Ammon's horn (tissue), 1 donor: ENCODE data around the gene ABTB2.
"Not testable (repeated sequence)": the region's sequence is repeated elsewhere in the genome, so short reads cannot be mapped to it uniquely, and the experiment has no call there.

Experiments
- DNase-seq: peaks from one replicate; pipeline ENCODE4 v3.0.0-alpha.2; 2016; ENCODE audit warnings: low spot score

ABTB2 gene

DNA sequence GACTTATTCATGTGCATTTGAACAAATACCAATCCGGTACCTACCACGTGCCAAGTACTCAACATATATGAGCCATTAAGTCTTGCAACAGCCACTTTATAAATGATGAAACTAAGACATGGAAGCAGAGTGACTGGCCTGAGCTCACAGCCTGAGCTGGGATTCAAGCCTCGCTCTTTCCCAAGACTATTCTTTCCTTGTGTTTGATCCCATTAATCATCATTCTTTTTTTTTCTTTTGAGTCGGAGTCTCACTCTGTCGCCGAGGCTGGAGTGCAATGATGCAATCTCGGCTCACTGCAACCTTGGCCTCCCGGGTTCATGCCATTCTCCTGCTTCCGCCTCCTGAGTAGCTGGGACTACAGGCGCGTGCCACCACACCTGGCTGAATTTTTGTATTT, 119.3 kb downstream of the ABTB2 start:
- DNase-seq, result no peak

DNA sequence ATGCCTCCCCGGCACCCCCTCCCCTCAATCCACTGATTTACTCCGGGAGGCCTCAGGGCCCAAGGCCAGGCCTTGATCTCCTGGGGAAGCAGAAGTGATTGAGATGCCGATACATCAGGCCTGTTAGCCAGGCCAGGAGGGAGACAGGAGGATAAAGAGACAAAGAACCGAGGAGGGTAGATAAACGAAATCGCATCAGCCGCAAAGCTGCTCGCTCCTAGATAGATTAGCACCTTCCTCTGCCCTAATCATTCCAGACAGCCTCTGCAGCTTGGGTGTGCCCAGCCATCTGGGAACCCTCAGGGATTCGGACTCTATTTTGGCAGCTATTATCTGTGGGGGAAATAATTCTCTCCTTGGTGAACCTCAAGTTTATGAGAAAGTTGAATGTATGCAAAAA, 121.2 kb downstream of the ABTB2 start:
- no peak for DNase-seq

DNA sequence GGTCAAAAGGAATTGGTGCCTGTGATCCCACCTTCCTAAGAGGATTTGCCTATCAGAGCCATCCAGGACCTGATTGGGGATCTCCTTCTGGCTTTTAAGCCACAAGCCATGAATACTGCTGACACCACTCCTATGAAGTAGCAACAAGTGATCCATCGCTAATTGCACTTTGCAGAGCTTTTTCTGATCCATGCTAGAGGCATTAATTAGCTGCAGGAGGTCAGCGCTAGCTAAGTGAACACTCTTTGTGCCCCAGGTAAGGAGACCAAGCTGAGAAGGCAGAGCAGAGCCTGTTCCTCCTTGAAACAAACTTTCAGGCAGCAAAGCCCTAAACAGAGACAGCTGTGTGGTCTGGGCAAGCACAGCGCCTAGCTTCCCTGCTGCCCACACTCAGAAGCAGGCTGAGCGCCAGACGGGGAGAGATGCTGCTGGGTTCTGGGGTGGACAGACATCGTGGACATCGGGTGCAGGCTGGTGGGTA, 122.2 kb downstream of the ABTB2 start:
- no peak for DNase-seq

DNA sequence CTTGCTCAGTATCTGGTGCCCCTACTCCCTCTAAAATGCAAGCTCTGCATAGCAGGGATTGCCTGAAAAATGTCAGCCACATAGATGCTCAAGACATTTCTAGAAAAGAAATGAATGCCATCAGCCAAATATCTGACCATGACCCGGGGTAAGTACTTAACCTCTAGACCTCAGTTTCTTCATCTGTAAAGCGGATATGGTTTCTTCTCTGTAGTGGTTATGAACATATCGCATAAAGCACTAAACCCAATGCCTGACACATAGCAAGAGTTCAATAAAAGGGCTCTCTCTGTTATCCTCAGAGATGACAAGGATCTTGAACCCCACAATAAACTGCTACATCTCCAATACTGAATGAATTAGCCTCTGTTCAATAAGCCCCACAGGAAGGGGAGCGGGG, 122.6 kb downstream of the ABTB2 start:
- DNase-seq, result no peak

DNA sequence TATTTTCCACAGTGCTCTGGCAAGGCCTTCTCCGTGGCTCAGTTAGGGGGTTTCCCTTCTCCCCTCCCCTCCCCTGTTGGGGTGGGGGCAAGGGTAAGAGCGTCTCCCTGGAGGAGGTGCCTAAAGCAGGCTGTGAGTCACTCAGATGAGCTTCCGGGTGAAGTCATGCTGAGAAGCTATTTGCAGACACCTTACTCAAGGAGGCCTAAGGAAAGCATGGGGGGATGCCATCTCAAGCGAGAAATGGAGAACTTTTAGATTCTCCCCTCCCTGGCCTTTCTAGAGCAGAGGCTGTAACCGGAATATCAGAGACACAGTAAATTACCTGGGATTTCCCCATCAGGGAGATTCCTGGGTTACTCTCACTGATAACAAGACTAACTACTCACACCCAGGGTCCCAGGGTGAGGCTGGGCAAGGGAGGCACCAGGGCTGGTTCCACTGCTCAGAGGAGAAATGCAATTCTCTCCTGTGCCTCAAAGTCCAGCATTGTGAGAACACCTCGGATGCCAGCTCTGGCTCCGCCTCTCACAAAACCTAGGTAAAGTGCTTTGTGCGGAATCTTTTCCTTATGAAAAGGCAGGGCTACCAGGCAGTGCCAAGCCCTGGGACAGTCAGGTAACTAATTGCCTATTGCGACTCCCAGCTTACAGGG, 123.6 kb downstream of the ABTB2 start:
- no peak for DNase-seq

DNA sequence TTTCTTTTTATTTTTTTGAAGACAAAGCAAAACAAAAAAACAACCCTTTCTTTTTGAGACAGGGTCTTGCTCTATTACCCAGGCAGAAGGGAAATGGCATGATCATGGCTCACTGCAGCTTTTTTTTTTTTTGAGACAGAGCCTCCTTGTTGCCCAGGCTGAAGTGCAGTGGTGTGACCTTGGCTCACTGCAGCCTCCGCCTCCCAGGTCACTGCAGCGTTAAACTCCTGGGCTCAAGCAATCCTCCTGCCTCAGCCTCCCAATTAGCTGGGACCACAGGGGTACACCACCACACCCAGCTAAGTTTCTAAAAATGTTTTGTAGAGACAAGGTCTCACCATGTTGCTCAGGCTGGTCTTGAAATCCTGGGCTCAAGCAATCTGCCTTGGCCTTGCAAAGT, 124.6 kb downstream of the ABTB2 start:
- no peak for DNase-seq

DNA sequence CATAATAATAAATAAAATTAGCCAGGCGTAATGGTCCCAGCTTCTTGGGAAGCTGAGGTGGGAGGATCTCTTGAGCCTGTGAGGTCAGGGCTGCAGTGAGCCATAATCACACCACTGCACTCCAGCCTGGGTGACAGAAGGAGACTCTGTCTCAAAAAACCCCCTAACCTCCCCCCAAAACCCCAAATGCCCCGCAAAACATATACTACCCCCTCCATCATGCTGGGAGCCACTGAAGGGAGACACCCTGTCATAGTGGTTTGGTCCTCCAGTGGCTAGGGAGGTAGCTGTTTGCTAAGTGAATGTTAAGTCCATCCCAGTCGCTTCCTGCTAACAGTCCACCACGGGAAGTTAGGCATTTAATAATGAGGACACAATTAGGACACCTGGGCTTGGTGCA, 125.0 kb downstream of the ABTB2 start:
- DNase-seq, result no peak

DNA sequence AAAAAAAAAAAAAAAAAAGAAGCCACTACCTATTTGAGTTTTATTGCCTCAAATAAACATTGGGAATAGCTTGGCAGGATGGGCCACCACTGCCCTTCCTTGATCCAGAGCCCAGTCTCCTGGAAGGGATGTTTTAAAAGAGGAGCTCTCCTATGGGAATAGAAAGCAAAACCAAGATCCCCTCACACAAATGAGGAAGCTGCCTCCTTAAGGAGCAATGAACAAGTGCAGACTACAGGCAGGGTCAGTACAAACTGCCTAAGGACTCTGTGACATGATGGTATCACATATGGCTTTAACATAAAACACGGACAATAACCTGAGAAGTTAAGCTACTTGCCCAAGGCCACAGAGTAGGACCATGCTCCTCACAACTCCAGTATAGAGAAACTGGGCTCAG, 131.6 kb downstream of the ABTB2 start:
- DNase-seq, result no peak

DNA sequence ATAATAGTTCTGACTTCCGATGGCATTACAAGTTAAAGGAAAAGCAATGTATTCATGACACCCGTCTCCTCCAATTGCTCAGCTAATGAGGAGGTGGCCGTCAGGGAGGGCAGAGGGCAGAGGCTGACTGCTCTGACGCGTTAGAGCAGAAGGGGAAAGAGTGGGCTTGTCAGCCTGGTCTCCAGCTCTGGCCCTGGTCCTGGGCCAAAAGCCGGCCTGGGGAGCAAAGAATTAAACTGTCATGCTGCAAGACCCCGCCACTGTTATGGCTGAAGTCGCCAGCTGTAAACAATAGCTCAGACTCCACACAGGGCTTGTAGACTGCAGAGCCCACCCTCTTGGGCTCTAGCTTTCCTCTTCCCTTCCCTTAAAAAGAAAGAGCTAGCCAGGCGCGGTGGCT, 132.7 kb downstream of the ABTB2 start:
- DNase-seq, result no peak

DNA sequence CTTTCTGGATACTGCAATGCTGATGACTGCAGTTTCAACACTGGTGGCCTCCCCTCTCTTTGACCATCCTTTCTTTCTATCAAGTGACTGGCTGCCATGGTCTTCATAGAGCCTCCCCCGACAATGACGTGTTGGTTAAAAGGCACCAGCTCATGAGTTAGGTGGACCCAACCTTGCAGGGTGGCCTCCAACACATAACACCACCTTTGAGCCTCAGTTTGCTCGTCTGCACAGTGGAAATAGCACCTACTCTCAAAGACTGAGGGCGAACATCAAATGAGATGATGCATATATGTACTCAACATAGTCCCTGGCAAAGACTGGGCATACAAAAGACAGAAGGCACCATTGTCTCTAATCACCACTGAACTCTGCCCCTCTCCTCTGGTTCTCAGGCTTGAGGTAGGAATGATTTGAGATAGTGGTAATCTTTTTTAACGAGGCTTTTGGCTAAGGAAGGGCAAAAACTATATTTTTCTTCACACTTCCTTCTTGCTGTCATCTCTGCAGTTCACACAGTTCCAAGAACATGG, 133.3 kb downstream of the ABTB2 start:
- no peak for DNase-seq

DNA sequence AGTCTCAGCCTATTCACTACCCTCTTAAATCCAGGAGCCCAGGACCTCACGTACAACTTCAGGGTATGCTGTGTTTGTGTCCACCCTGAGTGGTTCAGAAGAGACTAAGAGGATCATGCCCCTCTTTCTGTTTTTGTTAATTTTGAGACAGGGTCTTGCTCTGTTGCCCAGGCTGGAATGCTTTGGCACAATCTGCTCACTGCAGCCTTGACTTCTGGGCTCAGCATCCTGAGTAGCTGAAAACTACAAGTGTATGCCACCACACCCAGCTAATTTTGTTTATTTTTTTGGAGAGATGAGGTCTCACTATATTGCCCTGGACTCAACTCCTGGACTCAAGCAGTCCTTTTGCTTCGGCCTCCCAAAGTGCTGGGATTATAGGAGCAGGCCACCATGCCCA, 133.9 kb downstream of the ABTB2 start:
- DNase-seq, result no peak

DNA sequence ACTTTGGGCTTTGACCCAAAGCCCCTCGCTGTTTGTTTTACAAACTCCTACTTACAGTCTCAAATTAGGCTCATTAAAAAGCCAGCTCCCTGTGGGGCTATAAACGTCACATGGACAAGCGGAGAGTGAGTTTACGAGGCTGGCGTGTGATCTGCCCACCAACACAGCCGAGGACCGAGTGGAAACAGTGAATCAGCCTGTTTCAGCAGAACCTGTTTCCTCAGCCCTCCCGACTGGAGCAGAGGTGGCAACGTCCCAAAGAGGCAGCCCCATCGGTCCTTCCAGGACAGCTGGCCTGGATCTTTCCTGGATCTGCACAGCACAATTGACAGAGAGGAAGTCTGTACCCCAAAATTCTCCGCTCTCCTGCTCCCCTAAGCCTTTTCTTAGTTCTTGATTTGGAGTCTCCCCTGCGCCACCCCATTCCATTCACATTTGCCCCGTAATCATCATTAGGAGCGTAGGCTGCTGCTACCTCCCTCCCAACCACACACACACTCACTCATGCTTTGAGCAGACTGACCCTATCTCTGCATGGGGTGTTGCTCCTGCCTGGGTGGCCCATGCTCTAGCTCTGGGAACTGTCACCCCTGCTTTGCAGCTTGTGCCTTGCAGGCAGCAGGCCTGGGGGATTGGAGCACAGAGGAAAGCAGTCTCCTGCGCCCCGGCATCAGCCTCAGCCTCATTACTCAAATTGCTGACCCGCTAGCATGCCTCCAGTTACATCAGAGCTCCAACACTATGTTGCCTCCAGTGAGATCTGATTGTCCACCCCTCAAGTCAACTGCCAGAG, 134.6 kb downstream of the ABTB2 start:
- DNase-seq, result no peak

DNA sequence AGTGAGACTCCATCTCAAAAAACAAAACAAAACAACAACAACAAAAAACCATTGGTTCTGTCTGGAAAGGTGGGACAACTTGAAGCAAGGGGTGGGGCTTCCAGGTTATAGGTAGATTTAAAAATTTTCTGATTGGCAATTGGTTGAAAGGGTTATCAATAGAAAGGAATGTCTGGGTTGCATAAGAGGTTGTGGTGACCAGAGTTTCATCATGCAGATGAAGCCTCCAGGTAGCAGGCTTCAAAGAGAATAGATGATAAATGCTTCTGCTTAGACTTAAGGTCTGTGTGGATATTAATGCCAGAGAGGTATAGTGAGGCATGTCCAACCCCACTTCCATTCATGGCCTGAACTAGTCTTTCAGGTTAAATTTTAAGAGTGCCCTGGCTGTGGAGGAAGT, 135.8 kb downstream of the ABTB2 start:
- no peak for DNase-seq

DNA sequence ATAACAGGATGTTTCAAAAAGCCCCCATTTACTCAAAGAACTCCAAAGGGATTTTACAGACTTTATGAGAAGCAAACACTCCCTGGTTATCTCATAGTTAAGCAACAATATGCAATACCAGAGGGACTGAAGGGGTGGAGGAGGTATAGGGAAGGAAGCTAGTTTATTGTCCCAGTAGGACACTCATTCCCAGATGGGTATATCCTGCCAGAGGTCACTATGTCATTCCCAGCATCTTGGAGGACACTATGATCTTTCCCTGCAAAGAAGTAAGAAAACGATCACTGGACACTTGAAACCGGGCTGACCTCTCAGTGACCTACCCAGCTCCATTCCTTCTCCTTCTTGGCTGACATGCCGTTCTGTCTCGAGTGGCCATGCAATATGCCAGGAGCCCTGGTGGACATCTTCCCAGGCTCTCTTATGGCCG, 137.9 kb downstream of the ABTB2 start:
- no peak for DNase-seq

DNA sequence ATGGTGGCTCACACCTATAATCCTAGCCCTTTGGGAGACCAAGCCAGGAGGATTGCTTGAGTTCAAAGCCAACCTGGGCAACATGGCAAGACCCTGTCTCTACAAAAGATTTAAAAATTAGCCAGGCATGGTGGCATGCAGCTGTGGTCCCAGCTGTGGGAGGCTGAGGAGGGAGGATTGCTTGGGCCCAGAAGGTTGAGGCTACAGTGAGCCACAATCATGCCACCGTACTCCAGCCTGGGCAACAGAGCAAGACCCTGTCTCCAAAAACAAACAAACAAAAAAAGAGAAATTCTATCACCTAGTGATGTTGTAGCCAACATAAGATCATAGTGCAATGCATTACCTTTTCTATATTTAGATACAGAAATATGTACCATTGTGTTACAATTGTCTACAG, 138.5 kb downstream of the ABTB2 start:
- DNase-seq, result no peak

DNA sequence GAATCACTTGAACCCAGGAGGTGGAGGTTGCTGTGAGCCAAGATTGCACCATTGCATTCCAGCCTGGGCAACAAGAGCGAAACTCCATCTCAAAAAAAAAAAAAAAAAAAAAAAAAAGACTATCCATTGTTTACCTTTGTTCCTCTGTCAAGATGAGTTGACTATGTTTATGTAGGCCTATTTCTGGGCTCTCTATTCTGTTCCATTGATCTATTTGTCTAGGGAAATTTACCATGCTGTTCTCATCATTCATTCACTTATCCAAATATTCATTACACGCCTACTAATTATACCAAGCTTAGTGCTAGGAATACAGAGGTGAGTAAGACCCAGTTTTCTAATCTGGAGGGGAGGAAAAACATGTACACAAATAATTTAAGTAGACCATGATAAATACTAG, 139.1 kb downstream of the ABTB2 start:
- DNase-seq, result not testable (repeated sequence)

DNA sequence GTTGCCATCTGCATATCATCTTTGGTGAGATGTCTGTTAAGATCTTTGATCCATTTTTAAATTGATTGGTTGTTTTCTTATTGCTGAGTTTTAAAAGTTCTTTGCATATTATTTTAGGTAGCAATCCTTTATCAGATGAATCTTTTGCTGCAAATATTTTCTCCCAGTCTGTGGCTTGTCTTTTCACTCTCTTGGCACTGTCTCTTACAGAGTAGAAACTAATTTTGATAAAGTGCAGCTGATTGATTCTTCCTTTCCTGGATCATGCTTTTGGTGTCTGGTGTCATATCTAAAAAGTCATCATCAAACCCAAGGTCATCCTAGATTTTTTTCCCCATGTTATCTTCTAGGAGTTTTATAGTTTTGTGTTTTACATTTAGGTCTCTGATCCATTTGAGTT, 139.7 kb downstream of the ABTB2 start:
- no peak for DNase-seq

DNA sequence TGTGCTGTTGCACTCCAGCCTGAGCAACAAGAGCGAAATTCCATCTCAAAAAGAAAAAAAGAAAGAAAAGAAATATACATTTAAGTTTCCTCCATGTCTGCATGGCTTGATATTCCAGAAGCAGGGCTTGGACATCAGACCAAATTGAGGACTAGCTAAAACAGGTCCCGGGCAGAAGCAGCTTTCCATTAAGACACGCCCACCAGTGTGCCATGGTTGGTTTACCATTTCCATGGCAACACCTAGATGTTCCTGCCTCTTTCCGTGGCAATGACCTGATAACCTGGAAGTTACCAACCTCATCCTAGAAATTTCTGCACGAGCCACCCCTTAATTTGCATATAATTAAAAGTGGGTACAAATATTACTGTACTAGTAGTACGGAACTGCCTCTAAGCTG, 141.1 kb downstream of the ABTB2 start:
- no peak for DNase-seq

DNA sequence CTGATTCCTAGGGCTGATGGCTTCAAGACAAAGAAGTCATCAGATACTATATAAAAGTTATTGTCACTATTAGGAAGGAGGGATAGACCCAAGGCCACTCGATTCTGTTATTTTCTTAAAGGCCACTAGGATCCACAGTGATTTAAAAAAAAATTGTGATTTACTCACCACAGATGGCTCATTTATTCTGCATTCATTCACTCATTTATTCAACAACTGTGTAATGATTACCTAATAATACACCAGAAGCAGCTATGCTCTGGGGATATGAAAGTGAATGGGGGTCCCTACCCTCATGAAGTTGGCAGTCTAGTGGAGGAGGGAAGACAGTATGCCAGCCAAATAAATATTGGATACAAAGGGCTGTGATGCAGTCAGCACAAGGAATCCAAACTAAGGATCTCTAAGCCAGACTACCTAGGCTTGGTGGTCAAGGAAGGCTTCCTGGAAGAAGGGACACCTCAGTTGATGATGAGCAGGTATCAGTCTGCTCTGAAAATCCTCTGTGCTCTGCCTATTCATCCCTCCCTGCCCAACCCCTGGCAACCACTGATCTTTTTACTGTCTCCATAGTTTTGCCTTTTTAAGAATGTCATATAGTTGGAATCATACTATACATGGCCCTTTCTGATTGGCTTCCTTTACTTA, 141.9 kb downstream of the ABTB2 start:
- DNase-seq, result no peak

DNA sequence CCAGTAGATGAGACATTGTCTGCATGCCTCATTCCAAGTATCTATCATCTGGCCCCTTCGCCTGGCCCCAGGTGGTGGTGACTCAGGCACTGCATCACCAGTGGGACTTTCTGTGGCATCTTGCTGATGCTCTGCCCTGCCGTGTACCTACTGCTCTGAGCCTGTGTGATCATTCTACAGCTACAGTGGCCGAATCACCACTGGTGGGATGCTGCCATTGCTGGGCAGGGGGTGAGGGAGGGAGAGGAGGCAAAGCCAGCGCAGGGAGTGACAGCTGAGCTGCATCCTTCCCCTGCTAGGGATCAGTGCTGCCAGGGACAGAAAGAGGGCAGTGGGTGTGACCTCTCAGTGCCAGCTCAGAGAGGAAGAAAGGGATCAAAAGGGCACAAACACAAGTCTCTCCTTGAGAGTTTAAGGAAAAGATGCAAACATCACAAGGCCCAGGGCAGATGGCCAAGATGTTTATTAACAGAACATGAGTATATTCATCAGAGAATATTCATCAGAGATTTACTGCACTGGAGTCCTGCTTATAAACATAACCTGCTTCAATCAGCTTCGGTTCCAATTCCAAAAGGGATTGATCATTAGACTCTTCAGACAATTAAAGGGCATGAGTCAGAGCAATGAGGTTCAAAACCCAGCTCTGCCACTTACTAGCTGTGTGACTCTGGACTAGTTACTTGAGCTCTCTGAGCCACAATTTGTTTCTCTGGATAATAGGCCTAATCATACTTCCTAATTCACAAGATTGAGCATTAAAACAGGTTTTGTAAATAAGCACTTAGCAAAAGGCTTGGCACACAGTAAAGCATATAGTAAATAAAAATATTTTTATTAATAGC, 142.6 kb downstream of the ABTB2 start:
- no peak for DNase-seq

DNA sequence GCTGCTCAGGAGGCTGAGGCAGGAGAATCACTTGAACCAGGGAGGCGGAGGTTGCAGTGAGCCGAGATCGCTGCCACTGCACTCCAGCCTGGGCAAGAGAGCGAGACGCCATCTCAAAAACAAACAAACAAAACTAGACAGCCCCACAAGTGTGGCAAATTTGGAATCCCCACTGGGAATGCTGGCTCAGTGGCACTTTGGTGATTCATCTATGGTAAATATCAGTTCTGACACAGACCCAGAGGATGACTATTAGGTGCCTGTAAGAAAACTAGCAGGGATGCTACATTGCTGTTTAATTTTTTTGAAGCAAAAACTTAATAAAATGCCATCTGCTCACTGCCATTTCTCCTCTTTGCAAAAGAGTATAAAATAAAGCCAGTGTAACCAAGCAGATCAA, 144.4 kb downstream of the ABTB2 start:
- no peak for DNase-seq

DNA sequence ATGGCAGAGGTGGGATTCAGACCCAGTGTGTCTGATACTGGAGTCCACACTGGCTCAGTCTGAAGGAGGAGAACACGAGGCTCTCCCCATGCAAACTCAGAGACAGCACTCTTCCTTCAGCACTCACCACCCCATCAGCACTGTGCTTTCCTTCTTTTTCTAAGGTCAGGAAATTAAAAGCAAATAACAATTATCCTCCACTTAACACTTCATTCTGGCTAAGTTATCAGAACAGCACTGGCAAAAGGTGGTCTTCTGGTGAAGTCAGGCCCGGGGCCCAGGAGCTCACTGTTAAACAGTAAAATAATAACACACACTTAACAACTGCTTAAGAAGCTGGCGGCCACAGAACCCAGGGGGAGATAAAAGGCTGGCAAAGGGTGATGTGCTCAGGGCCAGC, 145.2 kb downstream of the ABTB2 start:
- no peak for DNase-seq
